MM.1S (cell line): ENCODE measurements around the gene IVD.

Experiments used
- DNase-seq: peaks from one replicate; pipeline ENCODE4 v3.0.0-alpha.2; 2015
- H2AFZ ChIP-seq: fragments of 300-600 bp; sonication (generic); 2 replicates; pipeline ENCODE4 v1.6.0; 2016; ENCODE audit warnings: antibody characterized with exemption, low read length
- H3F3A ChIP-seq: fragments of 300-600 bp; sonication (generic); 2 replicates; pipeline ENCODE4 v1.6.1; 2016; ENCODE audit warnings: mild to moderate bottlenecking, antibody characterized with exemption, low read length, moderate library complexity, mixed read lengths; ENCODE audit not compliant: insufficient read depth
- H3K27ac ChIP-seq: fragments of 300-600 bp; sonication (generic); 2 replicates; pipeline ENCODE4 v1.5.1; 2016; ENCODE audit warnings: mild to moderate bottlenecking, low read length
- H3K27me3 ChIP-seq: fragments of 300-600 bp; sonication (generic); replicated peaks from 2 replicates; pipeline ENCODE4 v1.6.0; 2016; ENCODE audit warnings: low read length; ENCODE audit not compliant: insufficient read depth
- H3K36me3 ChIP-seq: fragments of 300-600 bp; sonication (generic); replicated peaks from 2 replicates; pipeline ENCODE4 v1.6.1; 2016; ENCODE audit warnings: mild to moderate bottlenecking, low read length, mixed read lengths; ENCODE audit not compliant: insufficient read depth
- H3K4me1 ChIP-seq: fragments of 300-600 bp; sonication (generic); 2 replicates; pipeline ENCODE4 v1.6.1; 2016; ENCODE audit warnings: low read length, mixed read lengths
- H3K4me2 ChIP-seq: fragments of 300-600 bp; sonication (generic); 2 replicates; pipeline ENCODE4 v1.6.0; 2016; ENCODE audit warnings: low read depth, low read length
- H3K4me3 ChIP-seq: fragments of 300-600 bp; sonication (generic); 2 replicates; pipeline ENCODE4 v1.5.1; 2016; ENCODE audit warnings: low read length, mixed read lengths
- H3K79me2 ChIP-seq: fragments of 300-600 bp; sonication (generic); 2 replicates; pipeline ENCODE4 v1.6.1; 2016; ENCODE audit warnings: mixed run types, low read length, mixed read lengths
- H3K9ac ChIP-seq: fragments of 300-600 bp; sonication (generic); 2 replicates; pipeline ENCODE4 v1.6.1; 2016; ENCODE audit warnings: low read length, mixed read lengths
- H3K9me2 ChIP-seq: fragments of 300-600 bp; sonication (generic); replicated peaks from 2 replicates; pipeline ENCODE4 v1.6.1; 2016; ENCODE audit warnings: mild to moderate bottlenecking, low read length, mixed read lengths; ENCODE audit not compliant: insufficient read depth
- H3K9me3 ChIP-seq: fragments of 300-600 bp; sonication (generic); replicated peaks from 2 replicates; pipeline ENCODE4 v1.6.1; 2016; ENCODE audit warnings: mild to moderate bottlenecking, low read length, mixed read lengths; ENCODE audit not compliant: insufficient read depth
- H4K20me1 ChIP-seq: fragments of 300-600 bp; sonication (generic); 2 replicates; pipeline ENCODE4 v1.6.1; 2016; ENCODE audit warnings: mild to moderate bottlenecking, low read length, moderate library complexity, mixed read lengths; ENCODE audit not compliant: insufficient read depth
- CTCF ChIP-seq: fragments of 300-600 bp; sonication (generic); IDR thresholded peaks from 2 replicates; pipeline ENCODE4 v1.5.1; 2016; ENCODE audit warnings: antibody characterized with exemption, low read length, mixed read lengths
- EZH2 ChIP-seq: fragments of 300-600 bp; sonication (generic); optimal IDR thresholded peaks from 2 replicates; pipeline ENCODE3; 2017; ENCODE audit warnings: low read depth, mild to moderate bottlenecking, antibody characterized with exemption, low read length, mixed read lengths
- EZH2phosphoT487 ChIP-seq: fragments of 300-600 bp; sonication (generic); IDR thresholded peaks from 2 replicates; pipeline ENCODE4 v1.6.1; 2018; ENCODE audit warnings: antibody characterized with exemption, low read length

IVD gene

GRCh38 chr15:40369474-40369869 lies 36.1 kb upstream of the IVD start:
- no peak overlapping the region for H3K4me2 ChIP-seq
- H3K9me3 ChIP-seq: no peaks in the 10 kb centered on the region
- no peak overlapping the region for H3K9ac ChIP-seq
- H3K36me3 ChIP-seq: no peaks in the 10 kb centered on the region
- TF ChIP-seq EZH2phosphoT487: no peak
- no peak for TF ChIP-seq EZH2
- no peak for TF ChIP-seq CTCF
- peaks cover 12% of the 10 kb centered on the region for H3K4me1 ChIP-seq
- no peak overlapping the region for H2AFZ ChIP-seq
- H3K27me3 ChIP-seq: peaks cover 14% of the 10 kb centered on the region; the same call in 1 of the 2 replicates
- DNase-seq: no peak
- H3K9me2 ChIP-seq: no peaks in the 10 kb centered on the region
- no peaks in the 10 kb centered on the region; the same call in 1 of the 2 replicates for H3F3A ChIP-seq
- H4K20me1 ChIP-seq: no peaks in the 10 kb centered on the region
- no peaks in the 10 kb centered on the region for H3K79me2 ChIP-seq
- H3K4me3 ChIP-seq: no peak overlapping the region
- no peak overlapping the region for H3K27ac ChIP-seq

- TF ChIP-seq EZH2 (no peak), CTCF (no peak), EZH2phosphoT487 (no peak)
- H2AFZ ChIP-seq: no peak overlapping the region
- no peaks in the 10 kb centered on the region for H4K20me1 ChIP-seq
- peaks cover 14% of the 10 kb centered on the region; the same call in 1 of the 2 replicates for H3K27me3 ChIP-seq
- no peak overlapping the region for H3K27ac ChIP-seq
- H3K4me1 ChIP-seq: peaks cover 12% of the 10 kb centered on the region
- DNase-seq: no peak
- no peaks in the 10 kb centered on the region for H3K9me3 ChIP-seq
- no peaks in the 10 kb centered on the region for H3K36me3 ChIP-seq
- no peaks in the 10 kb centered on the region; the same call in 1 of the 2 replicates for H3F3A ChIP-seq
- no peaks in the 10 kb centered on the region for H3K79me2 ChIP-seq
- no peak overlapping the region for H3K4me2 ChIP-seq
- no peak overlapping the region for H3K4me3 ChIP-seq
- no peak overlapping the region for H3K9ac ChIP-seq
- H3K9me2 ChIP-seq: no peaks in the 10 kb centered on the region
Measured at GRCh38 chr15:40369971-40370370, 35.6 kb upstream of the IVD start.

- no peak for TF ChIP-seq CTCF
- TF ChIP-seq EZH2: no peak
- TF ChIP-seq EZH2phosphoT487: no peak
- H3K79me2 ChIP-seq: no peaks in the 10 kb centered on the region
- no peaks in the 10 kb centered on the region for H3F3A ChIP-seq
- no peak overlapping the region for H2AFZ ChIP-seq
- peaks cover 14% of the 10 kb centered on the region; the same call in 1 of the 2 replicates for H3K27me3 ChIP-seq
- H3K9me3 ChIP-seq: no peaks in the 10 kb centered on the region
- H3K9me2 ChIP-seq: no peaks in the 10 kb centered on the region
- no peaks in the 10 kb centered on the region for H3K36me3 ChIP-seq
- H3K4me3 ChIP-seq: no peak overlapping the region
- no peak overlapping the region for H3K9ac ChIP-seq
- no peaks in the 10 kb centered on the region for H4K20me1 ChIP-seq
- peaks cover 5% of the 10 kb centered on the region; the same call in 1 of the 2 replicates for H3K4me1 ChIP-seq
- no peak for DNase-seq
- no peak overlapping the region for H3K27ac ChIP-seq
- no peak overlapping the region for H3K4me2 ChIP-seq
Measured at GRCh38 chr15:40372981-40373380, 32.6 kb upstream of the IVD start.
